Lung (tissue), 12 donors: ENCODE data around the gene ACTN4. TPM values are rescaled to one million over a fixed set of nuclear protein-coding genes. Genes with fewer than 3 reads are reported as not detected.

Experiments used
- ATAC-seq: fragments of 200-7000 bp; cut with Tn5 transposase; one replicate; pipeline ENCODE4 v1.9.1; 2020; ENCODE audit warnings: moderate number of reproducible peaks; ENCODE audit not compliant: insufficient read depth, low FRiP score
- DNase-seq, 3 donors: peaks; one replicate each; pipeline ENCODE4 v3.0.0-alpha.2; 2013 to 2017
- H3K27ac ChIP-seq, 2 donors: one replicate each; pipeline ENCODE4 v1.5.1; 2013; ENCODE audit warnings: mild to moderate bottlenecking in 2 of 2, moderate library complexity in 2 of 2, control low read depth in 1 of 2, inconsistent platforms in 1 of 2, low read depth in 1 of 2, low read length in 1 of 2
- H3K27me3 ChIP-seq, 3 donors: one replicate each; pipeline ENCODE4 v1.5.1; 2013; ENCODE audit warnings: low read length in 2 of 3; ENCODE audit not compliant: control insufficient read depth in 3 of 3, insufficient read depth in 3 of 3
- H3K36me3 ChIP-seq, 4 donors: one replicate each; pipeline ENCODE4 v1.5.1; 2013; ENCODE audit warnings: low read length in 4 of 4, mild to moderate bottlenecking in 1 of 4, moderate library complexity in 1 of 4; ENCODE audit not compliant: control insufficient read depth in 4 of 4, insufficient read depth in 4 of 4
- H3K4me1 ChIP-seq, 5 donors: one replicate each; pipeline ENCODE4 v1.5.1; 2013; ENCODE audit warnings: low read length in 5 of 5, mild to moderate bottlenecking in 2 of 5, moderate library complexity in 1 of 5; ENCODE audit not compliant: control insufficient read depth in 5 of 5, insufficient read depth in 5 of 5
- H3K4me3 ChIP-seq: one replicate; pipeline ENCODE4 v1.5.1; 2013; ENCODE audit warnings: mild to moderate bottlenecking, control low read depth, moderate library complexity
- H3K9ac ChIP-seq, 2 donors: one replicate each; pipeline ENCODE4 v1.5.1; 2013; ENCODE audit warnings: low read length in 2 of 2, control low read depth in 1 of 2; ENCODE audit not compliant: insufficient read depth in 1 of 2
- H3K9me3 ChIP-seq, 4 donors: one replicate each; pipeline ENCODE4 v1.5.1; 2013; ENCODE audit warnings: low read length in 3 of 4, mild to moderate bottlenecking in 1 of 4, moderate library complexity in 1 of 4; ENCODE audit not compliant: control insufficient read depth in 4 of 4, insufficient read depth in 3 of 4
- CTCF ChIP-seq: IDR thresholded peaks from 2 replicates; pipeline ENCODE4 v1.5.1; 2012; ENCODE audit warnings: mild to moderate bottlenecking; ENCODE audit errors: control extremely low read depth, extremely low read depth
- WGBS, 2 donors: extraction: QIAGEN DNeasy Blood & Tissue Kit; methylation state at CpG; one replicate each; pipeline ENCODE4 v1.1.7; 2013; 5-methylcytosine and 5-hydroxymethylcytosine counted together
- polyA plus RNA-seq, 2 donors: library from polyadenylated mRNA; stranded (reverse); fragments of 200-250 nt; gene quantifications; one replicate each; pipeline ENCODE4 v1.2.1, GENCODE V29; 2013
- total RNA-seq, 2 donors: library from RNA; depleted of rRNA in 1 of 2; stranded (reverse); fragments of >200 nt in 1 of 2; gene quantifications; one replicate each; pipeline ENCODE4 v1.2.1, GENCODE V29; 2014 to 2021
- donor health status: control.
- donor health status: control.
- donor health status: Bipolar disorder and iron deficiency.
- donor health status: healthy.
- donor health status: DM: yes; HTN: yes; CAD: no.

ACTN4 gene
- total and polyA plus RNA-seq, 4 donors: 229 to 552 (median 367) TPM

- Histone ChIP-seq H3K4me3 (no peak overlapping the region), H3K27me3 (no peaks in the 10 kb centered on the region), H3K9me3 (no peaks in the 10 kb centered on the region), H3K27ac (peak overlapping the region; percentile 66 to 96), H3K36me3 (peaks cover 0 to 10% (median 4%) of the 10 kb centered on the region in 4 donors), H3K9ac (no peak overlapping the region), H3K4me1 (peaks cover 39 to 75% (median 64%) of the 10 kb centered on the region in 5 donors)
- no peak for DNase-seq
- no peak for ATAC-seq
- no peak for TF ChIP-seq CTCF
- 76 to 83% methylated on average over 9 of the region's 9 CpGs for WGBS, 2 donors
These were observed 13.3 kb downstream of the ACTN4 start for GRCh38 chr19:38660724-38661123.

GRCh38 chr19:38661136-38661535, 13.7 kb downstream of the ACTN4 start:
- ATAC-seq: no peak
- 59 to 79% methylated on average over 7 of the region's 7 CpGs for WGBS, 2 donors
- H3K27me3 ChIP-seq: no peaks in the 10 kb centered on the region
- TF ChIP-seq CTCF: no peak
- H3K4me1 ChIP-seq: peaks cover 42 to 79% (median 63%) of the 10 kb centered on the region in 5 donors
- H3K36me3 ChIP-seq: peaks cover 0 to 10% (median 4%) of the 10 kb centered on the region in 4 donors
- DNase-seq: no peak
- peak overlapping the region; percentile 66 to 96 for H3K27ac ChIP-seq
- H3K9ac ChIP-seq: no peak overlapping the region
- H3K4me3 ChIP-seq: no peak overlapping the region
- no peaks in the 10 kb centered on the region for H3K9me3 ChIP-seq

GRCh38 chr19:38661996-38662395, 14.5 kb downstream of the ACTN4 start:
- no peak for ATAC-seq
- H3K36me3 ChIP-seq: peaks cover 0 to 5% (median 2%) of the 10 kb centered on the region in 4 donors
- H3K4me1 ChIP-seq: peaks cover 50 to 88% (median 62%) of the 10 kb centered on the region in 5 donors
- H3K9ac ChIP-seq: no peak overlapping the region
- peak; percentile 66 to 89 (median 72) for DNase-seq
- H3K27ac ChIP-seq: peak overlapping the region; percentile 79 to 95
- no peak overlapping the region for H3K4me3 ChIP-seq
- 11 to 13% methylated on average over 1 of the region's 1 CpG for WGBS, 2 donors
- no peaks in the 10 kb centered on the region for H3K9me3 ChIP-seq
- no peak for TF ChIP-seq CTCF
- no peaks in the 10 kb centered on the region for H3K27me3 ChIP-seq

- Histone ChIP-seq H3K9ac (no peak overlapping the region), H3K4me3 (no peak overlapping the region), H3K27ac (peak overlapping the region; percentile 94 to 95), H3K4me1 (peaks cover 52 to 90% (median 65%) of the 10 kb centered on the region in 5 donors), H3K9me3 (no peaks in the 10 kb centered on the region), H3K27me3 (no peaks in the 10 kb centered on the region), H3K36me3 (peaks cover 0 to 5% (median 2%) of the 10 kb centered on the region in 4 donors)
- DNase-seq (no peak), ATAC-seq (no peak)
- TF ChIP-seq CTCF: no peak
- 40 to 47% methylated on average over 7 of the region's 7 CpGs for WGBS, 2 donors
These were observed 15.2 kb downstream of the ACTN4 start for GRCh38 chr19:38662537-38663155.
